Thyroid gland (tissue), 4 donors: ENCODE measurements around the gene COPZ2.

Source experiments
- CTCF ChIP-seq, 6 experiments: fragments of 200-600 bp in 3 of 6; fragments of 450-650 bp in 3 of 6; sonication (generic) in 3 of 6; IDR thresholded peaks; one replicate each; pipeline ENCODE4 v1.5.1; 2016 to 2019; ENCODE audit warnings: antibody characterized with exemption in 6 of 6, mild to moderate bottlenecking in 2 of 6, inconsistent platforms in 1 of 6, moderate library complexity in 1 of 6
- POLR2A ChIP-seq, 2 donors: fragments of 450-650 bp; IDR thresholded peaks; one replicate each; pipeline ENCODE4 v1.6.1; 2017; ENCODE audit warnings: antibody characterized with exemption in 2 of 2, mild to moderate bottlenecking in 2 of 2, moderate library complexity in 1 of 2

GRCh38 chr17:48025040-48025903 lies 12.3 kb downstream of the COPZ2 start:
- peak; percentile 43 to 96 (median 84) for TF ChIP-seq CTCF (IDR thresholded peaks at IDR 0.05)
- peak in 1 of 2 donors; percentile 80 for TF ChIP-seq POLR2A (IDR thresholded peaks at IDR 0.05)
